Measurements from ENCODE around the gene CEBPZOS.
A peak's percentile ranks its signal among the peaks of the same experiment; 100 is the strongest.

The CEBPZOS gene

GRCh38 chr2:37196320-37197195, at the start of gene CEBPZOS:
CEBPZOS (plus strand) TSS chr2:37196496; CDS start chr2:37199705, 3,209 bp downstream.
- peak; percentile 85 for ATAC-seq
- peak; percentile 91 for DNase-seq

GRCh38 chr2:37148325-37148724, 48.0 kb upstream of the CEBPZOS start:
- ATAC-seq (no peak), DNase-seq (no peak)

GRCh38 chr2:37149626-37150322, 46.5 kb upstream of the CEBPZOS start:
- ATAC-seq (peak; percentile 46), DNase-seq (no peak)

GRCh38 chr2:37153224-37153623, 43.1 kb upstream of the CEBPZOS start:
- DNase-seq, result no peak
- ATAC-seq, result no peak

- ATAC-seq, result no peak
Measured at GRCh38 chr2:37154785-37155184, 41.5 kb upstream of the CEBPZOS start.

GRCh38 chr2:37156071-37156856, 40.0 kb upstream of the CEBPZOS start:
- ATAC-seq (peak; percentile 39), DNase-seq (peak; percentile 49)

More at GRCh38 chr2:37154785-37155184, 41.5 kb upstream of the CEBPZOS start:
- DNase-seq, result no peak

- peak; percentile 84 for DNase-seq
- ATAC-seq, result peak; percentile 93
Measured at GRCh38 chr2:37156857-37157714, 39.2 kb upstream of the CEBPZOS start, which contains the start of gene EIF2AK2. EIF2AK2 (minus strand) TSS chr2:37156980; CDS start chr2:37147806, 9,174 bp downstream.

GRCh38 chr2:37164757-37165156, 31.5 kb upstream of the CEBPZOS start:
- no peak for DNase-seq
- ATAC-seq, result no peak

GRCh38 chr2:37167636-37168180, 28.6 kb upstream of the CEBPZOS start:
- ATAC-seq (no peak), DNase-seq (no peak)

- DNase-seq (peak; percentile 34), ATAC-seq (peak; percentile 86)
Measured at GRCh38 chr2:37168217-37168981, 27.9 kb upstream of the CEBPZOS start.

GRCh38 chr2:37171624-37171950, 24.7 kb upstream of the CEBPZOS start:
- no peak for DNase-seq
- ATAC-seq, result no peak

- no peak for DNase-seq
Measured at GRCh38 chr2:37173741-37174140, 22.6 kb upstream of the CEBPZOS start.

GRCh38 chr2:37180006-37180639, 16.2 kb upstream of the CEBPZOS start:
- no peak for ATAC-seq
- DNase-seq, result no peak

More at GRCh38 chr2:37173741-37174140, 22.6 kb upstream of the CEBPZOS start:
- no peak for ATAC-seq

GRCh38 chr2:37180640-37181039, 15.7 kb upstream of the CEBPZOS start:
- DNase-seq (no peak), ATAC-seq (no peak)

GRCh38 chr2:37181726-37182684, 14.3 kb upstream of the CEBPZOS start:
- no peak for ATAC-seq
- no peak for DNase-seq

- no peak for DNase-seq
- no peak for ATAC-seq
Measured at GRCh38 chr2:37188570-37188969, 7.7 kb upstream of the CEBPZOS start, which contains the start of gene SULT6B1. SULT6B1 (minus strand) TSS chr2:37188670; CDS start chr2:37188640, 30 bp downstream.

- DNase-seq (no peak), ATAC-seq (peak; percentile 59)
Measured at GRCh38 chr2:37189452-37190153, 6.7 kb upstream of the CEBPZOS start.

GRCh38 chr2:37190290-37190689, 6.0 kb upstream of the CEBPZOS start:
- ATAC-seq (no peak), DNase-seq (no peak)

Data from stimulated activated naive CD8-positive, alpha-beta T cell treated with anti-CD3 and anti-CD28 coated beads, Interleukin-15, Interleukin-2, amounts not matched to agents 100 U/mL and 50 U/mL, for 24 hours (primary cell).